ENCODE results near the gene KCNMB2. TPM values are rescaled to one million over a fixed set of nuclear protein-coding genes. Genes with fewer than 3 reads are reported as not detected.

The KCNMB2 gene
- total RNA-seq, 1 donor from 2014 or later = not detected

DNA sequence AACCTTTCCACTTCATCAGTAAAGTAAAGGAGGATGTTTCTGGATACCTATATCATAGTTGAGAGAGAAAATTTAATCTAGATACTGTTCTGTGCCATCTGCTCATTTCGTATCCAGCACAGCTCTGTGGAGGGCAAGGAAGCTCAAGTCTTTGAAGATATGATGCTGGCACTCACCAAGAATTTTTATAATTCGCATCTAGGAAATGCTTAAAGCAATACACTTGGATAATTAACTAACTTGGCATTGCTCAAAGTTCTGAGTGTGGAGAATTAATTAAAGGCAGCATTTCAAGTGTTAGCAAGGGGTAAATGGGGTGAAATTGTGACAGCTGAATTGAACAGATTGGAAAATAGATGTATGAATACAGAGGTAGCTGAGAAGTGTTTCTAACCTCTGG lies 213.2 kb downstream of the KCNMB2 start:
- no peak for DNase-seq (ENCODE audit: low read depth)

DNA sequence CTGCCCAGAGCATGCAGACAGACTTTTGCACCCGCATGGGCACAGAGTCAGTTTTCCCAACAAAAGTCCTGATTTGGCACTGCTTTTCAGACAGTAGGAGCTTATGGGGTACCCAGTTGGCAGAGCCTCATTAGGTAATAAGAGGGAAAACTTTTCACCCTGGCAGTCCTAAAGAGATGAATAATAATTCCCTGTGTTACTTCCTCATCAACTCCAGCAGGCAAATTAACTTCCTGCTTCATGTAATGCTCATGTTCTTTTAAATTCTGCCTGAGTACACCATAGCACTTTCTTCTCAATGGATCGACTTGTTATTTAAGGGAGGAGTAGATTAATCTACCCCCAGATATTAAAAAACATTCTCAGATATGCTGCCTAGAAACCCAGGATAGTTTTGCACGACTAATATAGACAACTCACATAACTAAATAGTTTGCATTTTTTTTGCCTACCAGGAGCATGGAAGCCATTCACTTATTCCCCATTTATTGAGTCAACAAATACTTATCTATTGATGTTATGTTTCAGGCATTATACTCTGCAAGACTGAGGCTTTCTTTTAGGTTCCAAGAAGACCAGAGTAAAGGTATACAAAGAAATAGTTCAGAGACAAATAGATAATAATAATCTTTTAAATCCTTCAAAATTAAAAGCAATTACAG lies 214.5 kb downstream of the KCNMB2 start:
- DNase-seq (ENCODE audit: low read depth) = no peak

DNA sequence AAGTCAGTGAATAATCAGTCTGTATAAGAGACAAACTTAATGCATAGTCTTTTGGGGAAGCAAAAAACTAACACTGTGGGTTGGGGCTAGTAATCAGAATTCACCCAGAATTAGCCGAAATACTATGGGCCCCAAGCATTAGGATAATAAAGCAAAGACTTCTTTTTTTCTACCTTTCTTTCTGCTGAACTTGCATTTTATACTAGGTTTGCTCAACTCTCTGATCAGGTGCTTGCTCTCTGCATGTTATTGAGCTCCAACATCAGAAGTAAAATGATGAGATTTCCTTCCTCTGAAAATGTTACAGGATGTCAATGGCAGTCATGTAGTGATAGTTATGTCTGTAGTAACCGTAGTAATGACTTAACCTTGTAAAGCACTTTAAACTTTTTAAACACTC lies 216.6 kb downstream of the KCNMB2 start:
- DNase-seq (ENCODE audit: low read depth) = no peak

DNA sequence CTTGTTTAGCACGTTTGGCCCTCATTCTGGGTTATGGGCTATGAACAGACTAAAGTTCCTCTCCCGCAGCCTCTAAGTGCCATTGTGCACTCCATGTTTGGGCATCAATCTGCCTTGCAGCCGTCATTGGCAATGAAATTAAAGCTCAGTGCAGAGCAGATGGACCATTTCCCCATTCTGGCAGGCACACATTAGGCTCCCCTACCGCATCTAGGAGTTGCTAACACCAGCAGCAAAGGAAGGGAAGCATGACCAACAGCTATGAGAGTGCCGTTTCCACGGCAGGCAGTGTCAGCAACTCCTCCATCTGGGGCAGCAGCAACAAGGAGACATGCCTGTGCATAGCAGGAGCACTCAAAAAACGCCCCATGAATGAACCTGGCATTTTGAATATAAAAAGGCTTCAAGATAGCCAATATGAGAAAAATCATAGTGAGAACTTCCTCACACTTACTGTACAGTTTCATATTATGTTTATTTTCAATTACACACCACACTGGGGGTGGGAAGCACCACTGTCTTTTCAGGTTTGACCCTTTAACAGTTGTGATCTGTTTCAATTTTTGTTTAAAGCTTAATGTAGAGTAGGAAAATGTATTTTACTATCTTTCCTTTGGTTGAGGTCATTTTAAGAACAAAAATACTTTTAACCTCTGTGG lies 218.7 kb downstream of the KCNMB2 start:
- DNase-seq (ENCODE audit: low read depth) = no peak

DNA sequence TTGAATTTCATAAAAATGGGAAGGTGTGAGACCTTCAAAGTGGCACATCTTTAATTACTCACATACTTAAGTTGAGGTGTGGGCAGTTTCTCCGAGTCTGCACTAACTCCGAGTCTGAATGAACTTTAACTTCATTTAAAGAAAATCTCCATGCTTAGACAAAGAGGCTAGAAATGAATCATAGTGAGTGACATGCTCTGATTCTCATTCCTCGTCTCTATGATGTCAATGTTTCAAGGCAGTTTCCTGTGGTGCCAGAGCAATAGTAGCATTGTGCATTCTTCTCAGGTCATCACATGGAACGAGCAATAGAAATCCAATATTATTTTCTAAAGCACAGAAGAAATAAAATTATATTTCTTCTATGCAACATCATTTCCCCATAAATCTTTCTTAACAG lies 224.8 kb downstream of the KCNMB2 start:
- no peak for DNase-seq (ENCODE audit: low read depth)

DNA sequence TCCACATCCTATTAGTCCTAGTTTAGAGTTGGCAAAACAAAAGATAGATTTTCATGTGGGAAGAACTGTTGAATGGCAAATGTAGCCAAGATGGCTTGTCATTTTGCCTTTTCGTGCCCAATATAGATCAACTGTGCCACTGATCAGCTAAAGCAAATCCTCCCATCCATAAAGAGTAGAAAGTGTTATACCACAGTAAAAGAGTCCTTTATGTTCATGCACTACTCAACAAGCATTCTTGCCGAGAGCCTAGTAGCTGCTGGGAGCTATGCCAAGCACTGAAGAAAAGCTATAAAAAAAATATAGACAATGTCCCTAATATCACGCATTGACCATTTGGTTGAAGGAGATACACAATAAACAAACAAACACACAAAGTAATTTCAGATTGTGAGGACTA lies 225.2 kb downstream of the KCNMB2 start:
- no peak for DNase-seq (ENCODE audit: low read depth)

DNA sequence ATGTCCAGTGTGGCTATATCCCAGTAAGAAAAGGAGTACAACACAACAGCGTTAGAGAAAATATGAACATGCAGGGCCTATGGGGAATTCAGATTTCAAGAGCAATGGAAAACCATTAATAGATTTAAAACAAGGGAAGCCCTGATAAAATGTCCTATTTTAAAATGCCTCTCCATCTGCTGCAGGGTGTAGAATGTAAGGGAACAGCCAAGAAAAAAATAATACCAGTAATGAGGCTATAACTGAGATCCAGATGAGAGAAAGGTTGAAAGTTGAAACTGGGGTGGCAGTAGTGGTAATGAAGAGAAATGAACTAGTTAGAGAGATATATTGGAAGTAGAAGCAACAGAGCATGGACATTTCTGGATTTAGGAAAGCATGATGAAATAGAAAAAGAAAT lies 226.1 kb downstream of the KCNMB2 start:
- DNase-seq (ENCODE audit: low read depth) = no peak

DNA sequence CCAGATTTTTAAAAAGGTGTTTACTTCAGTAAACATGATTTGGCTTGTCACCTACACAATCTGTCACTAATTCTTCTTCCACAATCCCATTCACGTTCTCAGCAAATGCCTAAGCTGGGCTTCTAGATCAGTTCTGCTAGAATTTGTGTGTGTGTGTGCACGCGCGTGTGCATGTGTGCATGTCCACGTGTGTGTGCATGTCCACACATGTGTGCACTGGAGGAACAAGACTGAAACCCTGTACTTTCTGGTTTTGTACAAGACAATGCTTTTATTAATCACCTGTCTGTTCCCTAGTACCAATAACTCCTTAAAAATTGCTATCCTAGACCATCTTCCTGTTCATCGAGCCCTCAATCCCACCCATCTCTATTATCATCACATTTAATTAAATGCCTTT lies 229.2 kb downstream of the KCNMB2 start:
- DNase-seq (ENCODE audit: low read depth) = no peak

DNA sequence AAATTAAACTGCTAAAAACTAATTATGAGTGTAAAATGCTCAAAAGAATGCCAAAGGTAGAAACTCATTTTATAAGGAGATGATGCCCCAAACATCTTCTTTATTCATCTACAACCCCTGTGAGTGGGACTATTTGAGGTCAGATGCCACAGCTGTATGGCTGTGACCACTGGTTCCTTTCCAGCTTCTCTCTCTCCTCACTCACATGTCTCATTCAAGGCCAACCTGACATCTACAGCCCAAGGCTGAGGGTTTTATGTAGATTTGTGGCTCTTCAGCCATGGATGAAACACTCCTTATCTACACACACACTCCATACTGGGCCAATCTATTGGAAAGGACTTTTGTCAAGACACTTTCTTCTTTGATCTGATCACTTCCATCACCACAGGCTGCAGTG lies 231.3 kb downstream of the KCNMB2 start:
- DNase-seq (ENCODE audit: low read depth) = peak; percentile 11

DNA sequence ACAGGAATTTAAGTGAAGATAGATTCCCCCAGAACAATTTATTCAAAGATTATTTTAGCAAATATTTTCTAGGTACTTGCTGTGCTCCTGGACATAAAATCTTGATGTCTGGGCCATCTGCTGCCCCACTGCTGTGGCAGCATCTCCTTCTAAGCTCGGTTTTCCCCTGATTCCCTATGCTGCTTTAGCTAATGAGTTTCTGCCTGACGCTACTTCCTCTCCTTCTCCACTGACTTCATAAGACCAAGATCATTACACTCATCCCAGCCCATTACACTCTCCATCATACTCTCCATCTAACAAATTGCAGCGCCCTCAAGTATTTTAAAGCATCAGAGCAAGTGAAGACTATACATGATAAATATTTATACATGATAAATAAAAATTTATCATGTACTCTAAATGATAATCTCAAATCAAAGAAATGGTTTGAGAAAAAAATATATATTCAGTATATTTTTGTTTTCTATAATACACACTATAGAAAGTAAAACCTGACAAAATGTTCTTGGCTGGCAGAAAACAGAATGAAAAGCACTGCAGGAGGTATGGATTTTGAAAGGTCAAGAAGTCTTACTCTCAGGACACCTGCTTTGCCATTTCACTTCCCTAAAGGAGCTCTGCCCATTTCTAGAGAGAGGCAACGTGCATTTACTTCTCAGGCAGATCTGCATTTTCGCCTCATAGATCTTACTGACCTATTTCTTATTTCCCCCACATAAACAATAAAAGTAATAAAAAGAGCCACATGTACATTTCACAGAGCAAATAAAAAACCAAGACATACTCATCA lies 232.0 kb downstream of the KCNMB2 start:
- no peak for DNase-seq (ENCODE audit: low read depth)

DNA sequence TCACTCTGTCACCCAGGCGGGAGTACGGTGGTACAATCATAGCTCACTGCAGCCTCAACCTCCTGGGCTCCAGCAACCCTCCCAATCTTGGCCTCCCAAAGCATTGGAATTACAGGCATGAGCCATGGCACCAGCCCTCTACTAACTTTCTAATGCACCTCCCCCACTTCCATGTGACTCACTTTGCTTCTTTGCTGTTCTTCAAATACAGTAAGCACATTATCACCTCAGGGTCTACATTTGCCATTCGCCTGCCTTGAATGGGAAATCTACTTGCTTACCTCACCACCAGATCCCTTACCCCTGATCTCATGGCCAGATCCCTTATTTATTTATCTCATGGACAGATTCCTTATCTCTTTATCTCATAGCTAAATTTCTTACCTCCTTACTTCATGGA lies 235.3 kb downstream of the KCNMB2 start:
- no peak for DNase-seq (ENCODE audit: low read depth)

DNA sequence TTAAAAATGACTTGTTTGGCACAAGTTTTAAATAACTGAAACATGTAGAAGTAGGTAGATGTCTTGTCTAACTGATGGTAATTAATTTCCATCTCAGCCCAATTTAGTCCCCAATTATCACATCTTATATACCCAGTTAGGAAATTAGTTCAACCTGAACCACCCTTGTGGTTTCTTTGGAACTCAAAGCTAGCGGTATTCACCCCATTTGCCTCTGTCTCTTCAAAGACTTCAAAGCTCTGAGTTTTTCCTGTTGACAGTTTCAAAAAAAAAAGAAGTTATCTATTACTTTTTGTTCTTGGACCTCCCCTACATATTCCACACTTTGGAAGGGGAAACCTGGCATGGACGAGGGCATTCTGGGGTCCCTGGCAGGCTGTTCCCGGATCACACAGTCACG lies 236.5 kb downstream of the KCNMB2 start:
- no peak for DNase-seq (ENCODE audit: low read depth)

DNA sequence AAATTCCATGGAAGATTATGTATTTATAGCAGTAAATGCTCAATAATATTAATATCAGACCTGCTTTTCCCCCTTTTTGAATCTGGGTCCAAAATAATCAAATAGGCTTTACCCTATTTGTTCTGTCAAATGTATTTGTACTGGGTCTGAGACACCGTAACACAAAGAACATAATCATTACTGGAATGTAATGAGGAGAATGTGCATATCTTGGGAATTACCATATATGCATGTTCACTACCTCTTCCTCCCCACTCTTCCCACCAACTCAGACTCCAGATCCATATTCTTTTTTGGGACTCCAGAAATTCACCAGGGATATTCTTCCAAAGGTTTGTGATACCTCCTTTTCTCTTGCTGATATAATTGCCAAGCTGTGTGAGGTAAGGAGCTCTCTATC lies 237.1 kb downstream of the KCNMB2 start:
- no peak for DNase-seq (ENCODE audit: low read depth)

DNA sequence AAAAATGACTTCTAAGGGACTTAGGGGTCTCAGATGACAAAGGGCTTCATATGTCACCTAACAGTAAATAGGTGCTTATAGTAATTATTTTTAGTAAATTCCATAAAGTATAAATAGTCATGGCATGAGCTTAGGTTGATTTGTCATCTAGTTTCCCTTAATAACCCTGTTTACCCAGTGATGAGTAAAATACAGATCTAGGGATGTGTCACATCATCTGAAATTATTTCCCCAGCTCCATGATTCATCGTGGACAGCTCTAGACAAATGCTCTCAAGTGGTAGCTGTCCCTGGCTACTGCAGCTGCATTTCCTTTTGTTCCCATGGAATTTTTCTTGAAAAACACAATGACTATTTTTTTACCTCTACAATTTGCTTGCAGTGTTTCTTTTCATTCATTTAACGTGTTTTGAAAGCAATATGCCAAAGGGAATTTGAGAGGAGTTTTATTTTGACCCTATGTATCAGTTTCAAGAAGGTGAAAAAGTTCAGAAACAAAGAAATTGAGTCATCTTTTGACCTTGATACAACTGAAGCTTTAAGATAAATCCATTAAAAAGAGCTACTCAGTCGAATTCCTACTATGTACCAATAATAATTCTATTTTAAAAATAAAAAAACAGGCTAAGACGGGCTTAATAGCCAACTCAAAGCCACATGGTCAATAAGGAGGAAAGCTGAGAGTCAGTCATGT lies 241.6 kb downstream of the KCNMB2 start:
- DNase-seq (ENCODE audit: low read depth) = peak; percentile 90

DNA sequence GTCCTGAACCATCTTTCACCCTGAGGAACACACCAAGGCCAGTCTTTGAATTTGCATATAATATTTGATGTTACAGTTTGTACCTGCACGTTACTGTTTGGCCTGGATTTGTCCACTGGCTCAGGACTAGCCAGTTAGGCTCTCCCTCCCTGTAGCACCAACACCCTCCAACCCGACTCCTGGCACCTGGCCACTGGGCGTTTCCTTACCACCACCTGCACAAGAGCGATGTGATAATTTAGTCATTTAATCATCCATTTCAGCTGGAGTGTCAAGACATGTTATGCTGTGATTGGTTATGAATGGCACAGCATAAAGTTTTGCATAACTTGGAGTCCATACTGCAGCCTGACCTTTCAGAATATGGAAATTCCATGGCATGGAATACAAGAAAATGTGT lies 242.4 kb downstream of the KCNMB2 start:
- DNase-seq (ENCODE audit: low read depth) = no peak

DNA sequence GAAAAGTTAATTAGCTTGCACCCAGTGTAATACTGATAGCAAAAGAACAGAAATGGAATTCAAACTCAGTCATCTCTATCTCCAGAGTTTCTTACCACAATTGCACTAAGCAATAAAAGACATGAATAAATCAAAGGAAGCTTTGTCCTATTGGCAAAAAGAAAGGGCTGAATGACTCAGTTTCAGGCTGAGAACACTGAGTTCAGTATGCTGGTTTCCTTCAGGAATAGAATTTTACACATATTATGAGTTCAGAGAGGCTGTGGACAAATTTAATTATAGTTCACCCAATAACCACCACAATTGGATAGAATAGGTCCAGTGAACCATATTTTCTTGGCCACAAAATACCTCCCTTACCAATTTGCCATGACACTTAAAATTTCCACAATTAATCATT lies 249.7 kb downstream of the KCNMB2 start:
- DNase-seq (ENCODE audit: low read depth) = no peak

DNA sequence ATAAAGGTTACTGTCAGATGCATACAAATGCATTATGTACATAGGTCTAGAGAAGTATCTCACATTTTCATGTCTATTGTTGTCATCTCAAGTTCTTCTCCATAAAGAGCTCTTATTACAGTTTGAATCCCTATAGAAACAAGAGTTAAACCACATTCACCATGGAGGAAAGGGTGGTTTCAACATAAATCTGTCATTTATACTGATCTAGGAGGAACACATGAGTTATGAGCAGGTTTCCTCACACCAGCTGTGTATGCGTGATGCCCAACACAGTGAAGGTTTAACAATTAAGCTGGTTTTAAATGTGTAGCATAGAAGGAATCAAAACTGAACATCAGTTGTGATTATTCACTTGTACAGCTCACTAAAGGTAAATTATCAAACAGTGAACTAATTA lies 251.7 kb downstream of the KCNMB2 start:
- no peak for DNase-seq (ENCODE audit: low read depth)

DNA sequence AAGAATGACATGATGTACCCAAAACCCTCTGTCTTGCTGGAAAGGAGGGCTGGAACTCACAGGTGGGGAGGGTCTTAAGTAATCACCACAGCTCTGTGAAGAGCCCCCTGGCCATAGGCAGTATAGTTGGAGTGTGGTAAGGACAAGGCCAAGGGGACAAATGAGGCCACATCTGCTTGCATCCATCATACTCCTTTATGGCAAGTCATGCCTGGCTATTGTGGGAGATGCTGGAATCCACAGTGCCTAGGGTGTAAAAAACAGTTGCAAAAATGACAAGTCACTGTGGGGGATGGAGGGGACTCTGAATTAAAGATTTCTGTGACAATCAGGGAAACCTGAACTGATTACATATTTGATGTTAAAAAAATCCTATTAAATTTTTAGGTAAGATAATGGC lies 258.5 kb downstream of the KCNMB2 start:
- DNase-seq (ENCODE audit: low read depth) = peak; percentile 77

DNA sequence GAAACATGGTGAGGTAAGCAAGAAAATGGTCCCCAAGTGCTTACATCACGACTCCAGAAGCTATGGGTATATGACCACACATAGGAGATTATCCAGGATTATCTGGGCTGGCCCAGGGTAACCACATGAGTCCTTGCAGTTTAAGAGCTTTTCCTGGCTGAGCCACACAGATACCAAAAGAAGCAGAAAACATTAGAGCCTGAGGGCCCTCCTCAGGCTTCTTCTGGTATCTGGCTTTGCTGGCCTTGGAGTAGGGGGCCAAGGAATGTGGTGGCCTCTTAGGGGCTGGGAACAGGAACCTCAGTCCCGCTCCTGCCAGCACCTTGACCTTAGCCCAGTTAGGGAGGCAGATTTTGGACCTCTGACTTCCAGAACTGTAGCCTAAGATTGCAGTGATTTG lies 259.1 kb downstream of the KCNMB2 start:
- peak; percentile 59 for DNase-seq (ENCODE audit: low read depth)

DNA sequence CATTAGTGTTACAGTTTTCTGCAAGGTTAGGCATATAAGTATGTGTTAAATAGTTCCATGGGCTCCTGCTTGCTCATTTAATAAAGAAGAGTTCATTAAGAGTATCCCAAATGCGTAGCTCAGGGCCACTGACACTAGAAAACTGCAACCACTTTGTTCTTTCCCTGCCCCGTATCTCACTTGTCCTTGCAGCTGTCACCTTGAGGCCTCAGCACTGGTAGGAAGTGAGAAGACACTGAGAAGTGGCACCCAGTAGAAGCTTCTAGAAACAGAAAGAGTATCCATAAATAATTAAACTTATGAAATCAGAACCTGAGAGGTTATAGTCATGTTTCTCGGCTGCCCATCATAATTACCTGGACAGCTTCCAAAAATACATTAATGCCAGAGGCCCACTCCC lies 266.0 kb downstream of the KCNMB2 start:
- DNase-seq (ENCODE audit: low read depth) = no peak

DNA sequence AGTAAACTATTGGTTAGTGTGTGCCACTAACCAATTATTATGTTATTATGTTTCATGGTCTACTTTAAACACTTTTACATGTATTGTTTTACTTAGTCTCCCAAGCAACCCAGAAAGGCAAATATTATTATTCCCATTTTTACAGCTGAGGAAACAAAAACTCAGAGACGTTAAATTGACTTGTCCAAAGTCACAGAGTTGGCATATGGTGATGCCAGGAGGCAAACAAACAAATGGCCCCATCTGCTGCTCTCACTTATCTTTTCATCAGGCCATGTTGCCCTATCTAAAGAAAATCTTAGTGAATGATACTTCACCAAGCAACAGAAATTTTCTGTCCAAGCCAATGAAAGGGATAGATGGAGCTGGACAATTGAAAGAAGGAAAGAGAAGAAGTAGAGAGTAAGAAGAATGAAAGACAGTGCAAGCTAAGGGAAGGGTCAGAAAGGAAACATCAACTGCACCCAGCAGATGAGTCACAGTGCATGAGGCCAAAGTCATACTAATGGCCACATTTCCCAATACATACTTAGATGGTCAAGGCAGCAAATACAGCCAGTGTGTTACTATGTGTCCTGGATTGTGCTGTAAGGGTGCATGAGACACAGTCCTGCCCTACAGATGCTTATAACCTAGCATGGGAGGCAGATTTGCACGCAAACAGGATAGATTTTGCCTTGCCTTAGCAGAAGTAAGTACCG lies 266.9 kb downstream of the KCNMB2 start:
- DNase-seq (ENCODE audit: low read depth) = no peak
